Activated CD4-positive, alpha-beta T cell treated with anti-CD3 and anti-CD28 coated beads, Interleukin-2, amount 50 U/mL, for 48 hours (primary cell): Measurements from ENCODE around the gene ALAS1.

ENCODE experiments used
- DNase-seq, 2 experiments: peaks; one replicate each; pipeline ENCODE4 v3.0.0-alpha.2; 2020

The ALAS1 gene

DNA sequence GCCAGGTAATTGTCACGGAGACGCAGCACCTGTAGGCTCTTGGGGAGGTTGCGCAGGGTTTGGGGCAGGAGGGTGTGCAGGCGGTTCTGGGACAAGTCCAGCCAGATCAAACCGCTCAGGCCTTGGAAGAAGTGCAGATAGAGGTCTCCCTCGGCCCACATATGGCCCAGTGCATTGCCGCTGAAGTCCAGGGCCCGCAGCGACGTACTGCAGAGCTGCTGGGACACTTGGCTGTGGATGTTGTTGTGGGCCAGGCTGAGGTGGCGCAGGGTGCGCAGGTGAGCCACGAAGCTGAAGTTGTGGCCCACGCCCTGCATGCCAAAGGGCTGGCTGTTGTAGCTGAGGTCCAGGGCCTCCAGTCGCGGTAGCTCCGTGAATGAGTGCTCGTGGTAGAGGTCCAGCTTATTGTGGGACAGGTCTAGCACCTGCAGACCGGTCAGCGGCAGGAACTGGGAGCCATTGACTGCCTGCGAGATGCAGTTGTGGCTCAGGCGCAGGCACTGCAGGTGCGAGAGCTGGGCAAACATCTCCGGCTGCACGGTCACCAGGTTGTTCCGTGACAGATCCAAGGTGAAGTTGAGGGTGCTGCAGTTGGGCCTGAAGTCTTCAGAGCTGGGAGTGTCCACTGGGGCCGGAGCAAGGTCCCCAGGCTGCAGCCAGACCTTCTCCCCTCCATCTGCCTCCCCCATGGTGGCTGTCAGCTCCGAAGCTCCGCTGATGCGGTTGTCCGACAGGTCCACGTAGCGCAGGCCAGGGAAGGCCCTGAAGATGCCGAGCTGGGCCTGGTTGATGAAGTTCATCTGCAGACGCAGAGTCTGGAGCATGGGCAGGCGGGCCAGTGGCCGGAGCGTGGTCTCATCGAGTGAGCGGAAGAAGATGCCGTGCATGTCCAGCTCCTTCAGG, 24.6 kb downstream of the ALAS1 start:
- no peak for DNase-seq

DNA sequence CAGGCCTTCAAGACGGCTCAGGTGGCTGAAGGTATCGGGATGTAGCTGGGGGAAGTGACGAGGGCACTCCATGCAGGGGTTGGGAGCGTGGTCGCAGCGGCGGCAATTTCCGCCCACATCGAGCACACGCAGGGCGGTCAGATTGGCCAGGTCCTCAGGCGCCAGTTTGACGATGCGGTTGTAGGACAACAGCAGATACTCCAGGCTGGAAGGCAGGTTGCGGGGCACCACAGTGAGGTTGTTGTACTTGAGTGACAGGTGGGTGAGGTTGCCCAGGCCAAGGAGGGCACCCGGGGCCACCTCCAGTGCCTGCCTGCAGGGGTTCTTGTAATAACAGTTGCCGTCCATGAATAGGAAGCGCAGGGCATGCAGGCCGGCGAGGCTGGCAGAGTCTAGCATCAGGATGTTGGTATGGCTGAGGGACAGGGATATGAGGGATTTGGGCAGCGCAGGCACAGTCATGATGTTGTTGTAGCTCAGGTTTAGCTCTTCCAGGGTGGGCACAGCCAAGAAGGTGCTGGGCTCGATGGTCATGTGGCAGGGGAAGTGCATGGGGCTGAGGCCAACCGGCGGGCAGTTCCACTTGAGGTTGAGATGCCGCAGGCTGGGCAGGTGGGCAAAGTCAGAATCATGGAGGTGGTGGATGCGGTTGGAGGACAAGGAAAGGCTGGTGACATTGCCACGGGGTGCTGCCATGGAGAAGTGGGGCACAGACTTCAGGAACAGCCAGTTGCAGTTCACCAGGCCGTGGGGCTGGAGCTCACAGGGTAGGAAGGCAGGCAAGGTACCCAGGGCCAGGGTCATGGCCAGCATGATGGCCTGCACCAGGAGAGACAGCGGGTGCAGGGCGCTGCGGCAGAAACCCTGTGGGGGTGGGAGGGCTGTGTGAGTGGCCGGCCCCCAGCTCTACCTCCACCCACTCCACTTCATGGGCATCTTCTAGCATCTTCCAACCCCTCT, 25.8 kb downstream of the ALAS1 start:
- no peak for DNase-seq

DNA sequence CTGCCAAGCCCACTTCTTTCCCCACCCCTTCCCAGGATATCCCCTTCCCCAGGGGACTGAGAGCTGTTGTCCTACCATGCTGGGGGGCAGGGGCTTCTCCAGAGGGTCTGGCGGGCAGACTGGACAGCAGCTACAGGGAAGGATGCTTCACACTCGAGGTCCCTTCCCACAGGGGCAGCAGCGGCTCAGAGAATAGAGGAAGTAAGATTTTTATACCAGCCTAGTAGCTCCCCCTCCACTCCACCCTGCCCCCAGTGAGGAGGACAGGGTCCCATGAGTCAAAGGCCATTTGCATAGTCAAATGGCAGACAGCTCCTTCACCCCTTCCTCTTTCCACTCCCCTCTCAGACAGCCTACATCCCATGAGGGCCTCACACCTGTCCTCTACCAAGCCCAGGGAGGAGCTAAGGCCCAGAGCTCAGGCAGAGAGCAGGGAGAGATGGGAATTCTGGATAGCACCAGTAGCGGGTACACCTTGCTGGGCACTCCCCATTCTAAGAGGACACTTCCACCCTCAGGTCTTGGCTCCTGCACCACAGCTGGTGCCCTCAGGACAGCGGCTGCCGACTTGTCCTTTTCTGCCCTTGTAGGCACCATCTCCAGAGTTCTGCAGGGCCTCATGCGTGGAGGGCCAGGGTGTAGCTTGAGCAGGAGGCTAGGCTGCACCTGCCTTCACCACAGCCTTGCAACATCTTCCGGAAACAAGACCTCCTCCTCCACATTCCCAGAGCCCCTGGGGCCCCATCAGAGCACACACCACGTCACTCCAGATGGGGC, 27.7 kb downstream of the ALAS1 start, which contains the start of gene TLR9:
TSS of gene TLR9 (minus strand) at position 194 of the 777 bp plus-strand sequence. CDS start at position 78, 116 bp downstream.
- DNase-seq, result no peak

DNA sequence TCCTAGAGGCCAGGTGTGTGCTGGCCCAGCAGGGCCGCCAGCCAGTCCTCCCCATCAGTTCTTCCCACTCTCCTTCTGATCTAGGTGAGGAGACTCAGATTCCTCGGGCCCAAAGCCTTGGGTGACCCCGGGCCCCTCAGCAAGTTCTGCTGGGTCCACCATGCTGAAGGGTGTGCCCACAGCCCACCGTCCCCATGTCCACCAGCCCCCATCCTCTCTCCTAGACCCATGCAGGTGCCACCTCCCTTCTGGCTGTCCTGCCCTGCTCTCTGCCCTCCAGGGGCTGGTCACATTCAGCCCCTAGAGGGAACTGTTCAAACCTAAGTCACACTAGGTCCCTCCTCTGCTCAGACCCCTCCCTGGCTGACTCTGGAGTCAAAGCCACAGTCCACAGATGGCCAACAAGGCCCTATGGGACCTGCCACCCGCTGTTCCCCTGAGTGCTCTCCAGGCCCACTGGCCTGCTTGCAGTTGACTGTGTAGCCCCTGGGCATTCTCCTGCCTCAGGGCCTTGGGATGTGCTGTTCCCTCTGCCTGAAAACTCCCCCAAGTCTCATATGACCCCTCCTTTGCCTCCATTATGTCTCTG, 28.4 kb downstream of the ALAS1 start:
- no peak for DNase-seq

DNA sequence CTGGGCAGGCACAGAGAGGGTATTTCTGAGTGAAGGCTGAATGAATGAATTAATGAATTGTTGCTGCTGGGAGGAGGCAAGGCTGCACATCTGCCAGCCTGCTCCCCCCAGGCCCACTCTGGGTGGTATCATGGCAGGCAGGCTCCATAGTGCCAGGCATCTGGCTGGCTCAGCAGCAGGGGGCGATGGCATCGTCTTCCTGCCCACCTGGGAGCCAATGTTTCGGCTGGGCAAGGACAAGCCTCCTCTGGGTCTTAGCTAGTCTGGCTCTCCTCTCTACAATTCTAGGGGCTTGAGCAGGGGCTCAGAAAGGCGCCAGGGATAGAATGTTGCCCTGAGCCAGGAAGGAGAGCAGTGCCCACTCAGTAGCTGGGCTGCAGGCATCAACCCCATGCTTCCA, 29.2 kb downstream of the ALAS1 start:
- DNase-seq, result no peak

DNA sequence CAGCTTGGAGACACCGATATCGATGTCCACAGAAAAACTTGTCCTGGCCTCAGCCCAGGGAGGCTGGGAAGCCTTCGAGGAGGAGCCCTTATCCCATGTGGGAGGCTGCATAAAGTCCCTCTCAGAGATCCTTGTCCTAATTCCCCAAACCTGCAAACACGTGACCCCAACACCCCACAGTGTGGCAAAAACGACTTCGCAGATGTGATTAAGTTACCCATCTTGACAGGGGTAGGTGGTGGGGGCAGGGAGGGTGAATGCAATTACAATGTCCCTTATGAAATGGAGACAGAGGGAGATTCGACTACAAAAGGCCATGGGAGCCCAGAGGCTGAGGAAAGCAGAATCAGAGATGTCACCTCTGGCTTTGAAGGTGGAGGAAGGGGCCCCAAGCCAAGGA, 29.8 kb downstream of the ALAS1 start:
- no peak for DNase-seq

DNA sequence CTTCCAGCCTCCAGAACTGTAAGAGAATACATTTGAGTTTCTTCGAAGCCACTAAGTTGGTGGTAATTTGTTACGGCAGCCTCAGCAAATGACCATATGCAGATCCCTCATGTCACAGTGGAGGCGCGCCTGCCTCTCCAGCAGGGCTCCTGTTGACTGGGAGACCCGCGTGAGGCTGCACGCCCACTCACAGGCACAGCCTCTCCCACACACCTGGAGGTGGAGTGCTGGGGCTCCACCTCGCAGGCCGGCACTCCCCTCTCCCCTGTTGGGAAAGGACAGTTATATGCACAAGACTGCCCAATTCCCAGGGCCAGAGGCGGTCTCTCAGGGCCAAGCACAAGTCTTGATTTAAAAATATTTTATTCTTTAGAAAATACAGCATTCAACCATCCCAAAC, 30.3 kb downstream of the ALAS1 start:
- DNase-seq, result no peak

DNA sequence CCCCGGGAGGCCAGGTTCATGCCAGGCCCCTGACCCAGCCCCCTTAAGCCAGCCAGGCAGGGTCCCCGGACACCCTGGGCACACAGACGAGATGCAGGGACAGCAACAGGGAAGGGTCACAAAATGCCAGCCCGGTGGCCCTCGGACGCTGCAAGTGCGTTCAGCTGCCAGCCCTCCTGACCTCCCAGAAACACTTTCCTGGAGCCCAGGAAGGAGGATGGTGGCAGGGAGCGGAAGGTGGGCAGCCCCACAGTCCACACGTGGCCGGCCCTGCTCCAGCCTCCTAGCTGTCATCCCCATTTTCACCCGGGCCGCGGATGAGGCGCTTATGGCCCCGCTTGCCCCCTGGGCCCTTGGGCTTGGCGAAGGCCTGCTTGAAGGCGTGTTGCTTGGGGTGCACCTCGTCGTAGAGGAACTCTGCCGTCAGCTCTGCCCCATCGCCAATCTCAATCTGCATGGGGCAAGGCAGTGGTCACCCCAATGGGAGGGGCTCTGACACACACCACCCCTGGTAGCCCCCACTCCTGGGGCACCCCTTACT, 30.9 kb downstream of the ALAS1 start:
- DNase-seq, result no peak

DNA sequence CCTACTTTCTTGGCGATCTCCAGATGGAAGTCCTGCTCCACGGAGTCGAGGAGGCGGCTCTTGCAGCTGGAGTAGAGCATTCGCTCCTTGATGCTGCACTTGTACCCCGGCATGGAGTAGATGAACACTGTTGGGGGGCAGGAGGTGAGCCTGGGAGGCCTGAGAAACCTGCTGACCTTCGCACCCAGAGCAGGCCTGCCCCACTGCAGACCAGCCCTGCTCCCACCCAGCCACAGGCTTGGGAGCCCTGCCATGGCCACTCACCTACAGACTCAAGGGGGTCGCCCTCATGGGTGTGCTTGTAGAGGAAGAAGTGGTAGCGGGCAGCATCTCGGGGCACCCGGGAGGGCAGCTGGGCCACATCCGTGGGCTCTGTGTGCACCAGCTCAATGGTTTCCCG, 31.7 kb downstream of the ALAS1 start:
- DNase-seq, result no peak

DNA sequence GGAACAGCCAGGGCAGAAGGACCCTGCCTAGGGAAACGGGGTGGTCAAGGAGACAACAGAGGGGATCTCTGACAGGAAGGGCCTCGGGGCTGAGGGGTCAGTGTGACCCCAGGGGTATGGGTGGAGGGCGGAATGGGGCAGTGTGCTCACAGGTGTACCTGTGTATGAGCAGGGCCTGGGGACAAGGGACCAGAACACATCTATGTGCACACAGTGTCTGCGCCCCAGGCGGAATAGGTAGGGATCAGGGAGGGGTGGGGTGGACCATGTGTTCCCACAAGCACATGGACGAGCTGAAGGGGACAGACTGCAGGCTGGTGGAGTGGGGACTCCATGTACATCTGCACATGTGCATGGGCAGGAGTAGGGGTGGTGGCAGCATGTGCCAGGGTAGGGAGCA, 32.5 kb downstream of the ALAS1 start:
- no peak for DNase-seq

DNA sequence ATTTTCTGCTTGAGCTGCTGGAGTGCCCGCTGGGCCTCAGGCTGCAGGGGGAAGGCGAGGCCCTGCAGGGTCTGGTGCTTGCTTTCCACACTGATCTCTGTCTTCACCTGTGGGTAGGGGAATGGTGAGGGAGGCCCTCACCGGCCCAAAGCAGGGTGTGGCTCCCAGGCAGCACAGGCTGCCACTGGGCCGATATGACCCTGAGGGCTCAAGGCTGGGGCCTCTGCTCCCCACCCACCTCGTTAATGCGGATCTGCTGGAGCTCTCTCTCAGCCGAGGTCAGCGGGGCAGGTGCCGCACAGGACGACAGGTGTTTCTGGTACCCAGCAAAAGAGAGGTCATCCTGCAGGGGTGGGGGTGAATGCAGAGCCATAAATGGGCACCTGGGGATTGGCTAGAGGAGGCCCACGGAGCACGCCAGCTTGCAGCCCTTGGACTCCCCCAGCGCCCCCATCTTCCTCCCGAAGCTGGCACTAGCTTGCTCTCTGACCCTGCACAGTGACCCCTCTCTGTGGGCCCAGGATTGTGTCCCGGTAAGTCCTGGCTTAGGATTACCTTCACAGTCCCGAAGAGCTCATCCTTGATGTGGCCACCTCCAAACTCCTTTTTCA, 33.0 kb downstream of the ALAS1 start:
- DNase-seq, result no peak

DNA sequence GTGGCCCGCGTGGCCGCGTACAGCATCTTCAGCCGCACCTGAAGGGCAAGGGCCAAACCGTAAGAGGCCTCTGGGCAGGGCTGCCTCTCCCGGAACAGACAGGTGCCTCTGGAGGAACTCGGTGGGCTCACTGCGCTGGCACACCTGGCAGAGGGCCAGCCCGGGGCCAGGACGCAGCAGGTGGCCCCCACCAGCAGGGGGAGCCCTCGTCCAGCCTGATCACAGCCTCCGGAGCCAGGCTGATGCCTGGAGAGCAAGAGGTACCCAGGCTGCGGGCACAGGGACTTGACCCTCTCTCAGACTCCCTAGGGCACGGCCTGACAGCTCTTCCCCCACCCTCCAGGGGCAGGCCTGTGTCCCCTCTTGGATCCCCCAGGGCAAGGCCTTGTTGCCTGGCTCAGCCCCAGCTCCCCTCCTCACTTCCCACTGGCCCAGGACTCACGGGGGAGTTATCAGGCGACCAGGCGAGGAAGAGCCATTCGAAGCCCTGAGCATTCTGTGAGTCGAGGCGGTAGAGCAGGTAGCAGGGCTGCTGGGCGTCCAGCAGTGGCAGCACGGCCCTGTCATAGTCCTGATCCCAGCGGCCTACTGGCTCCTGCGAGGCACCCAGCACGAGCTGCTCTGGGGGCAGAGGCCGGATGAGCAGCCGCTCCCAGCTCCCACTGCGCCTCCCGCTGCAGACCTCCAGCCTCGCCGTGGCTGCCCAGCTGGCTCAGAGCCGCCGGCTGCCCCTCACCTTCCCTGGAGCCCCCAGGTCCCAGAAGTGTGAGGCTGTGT, 33.7 kb downstream of the ALAS1 start:
- DNase-seq, result peak; percentile 93

DNA sequence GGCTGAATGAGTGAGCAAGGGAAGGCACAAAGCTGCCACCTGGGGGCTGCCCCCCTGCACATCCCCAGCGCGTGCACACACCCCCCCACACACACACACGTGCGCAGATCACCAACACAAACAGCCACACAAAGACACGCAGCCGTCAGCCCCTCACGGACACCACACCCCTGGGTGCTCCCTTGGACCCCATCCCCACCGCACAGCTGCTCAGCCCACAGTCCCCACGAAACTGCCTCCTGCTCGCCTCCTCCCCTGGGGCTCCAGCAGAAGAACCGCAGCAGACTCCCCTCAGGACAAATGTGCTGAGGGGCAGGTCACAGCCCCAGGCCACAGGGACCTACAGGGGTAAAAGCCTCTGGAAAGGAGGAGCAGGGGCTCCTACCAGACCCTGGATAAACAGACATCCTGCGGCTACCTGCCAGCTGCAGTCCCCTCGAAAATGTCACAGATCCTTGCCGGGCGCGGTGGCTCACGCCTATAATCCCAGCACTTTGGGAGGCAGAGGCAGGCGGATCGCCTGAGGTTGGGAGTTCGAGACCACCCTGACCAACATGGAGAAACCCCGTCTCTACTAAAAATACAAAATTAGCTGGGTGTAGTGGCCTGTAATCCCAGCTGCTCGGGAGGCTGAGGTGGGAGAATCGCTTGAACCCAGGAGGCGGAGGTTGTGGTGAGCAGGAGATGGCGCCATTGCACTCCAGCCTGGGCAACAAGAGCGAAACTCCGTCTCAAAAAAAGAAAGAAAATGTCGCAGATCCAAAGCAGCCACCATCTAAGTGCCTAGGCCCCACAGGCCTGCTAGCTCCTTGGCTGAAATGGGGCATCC, 34.5 kb downstream of the ALAS1 start:
- peak in 1 of 2 experiments; percentile 54 for DNase-seq

DNA sequence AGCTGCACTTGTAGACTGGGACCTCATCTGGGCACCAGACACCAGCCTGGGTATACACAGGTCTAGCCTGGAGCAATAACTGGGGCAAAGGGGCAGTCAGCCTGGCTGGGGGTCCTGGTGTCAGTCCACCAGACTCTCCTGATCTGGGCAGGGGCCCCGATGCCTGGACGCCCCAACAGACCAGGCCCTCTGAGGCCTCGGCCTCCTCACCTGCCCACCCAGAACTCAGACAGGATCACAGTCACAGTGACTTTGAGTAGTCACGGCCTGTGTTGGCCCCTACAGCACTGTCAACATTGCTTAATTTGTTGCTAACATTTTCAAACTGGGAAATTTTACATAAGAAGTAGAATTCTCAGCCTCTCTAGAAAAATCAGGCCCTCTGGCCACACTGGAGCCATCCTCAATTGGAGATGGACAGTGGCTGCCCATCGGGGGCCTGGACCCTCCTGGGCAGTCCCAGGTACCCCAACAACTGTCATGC, 35.2 kb downstream of the ALAS1 start:
- DNase-seq, result no peak

DNA sequence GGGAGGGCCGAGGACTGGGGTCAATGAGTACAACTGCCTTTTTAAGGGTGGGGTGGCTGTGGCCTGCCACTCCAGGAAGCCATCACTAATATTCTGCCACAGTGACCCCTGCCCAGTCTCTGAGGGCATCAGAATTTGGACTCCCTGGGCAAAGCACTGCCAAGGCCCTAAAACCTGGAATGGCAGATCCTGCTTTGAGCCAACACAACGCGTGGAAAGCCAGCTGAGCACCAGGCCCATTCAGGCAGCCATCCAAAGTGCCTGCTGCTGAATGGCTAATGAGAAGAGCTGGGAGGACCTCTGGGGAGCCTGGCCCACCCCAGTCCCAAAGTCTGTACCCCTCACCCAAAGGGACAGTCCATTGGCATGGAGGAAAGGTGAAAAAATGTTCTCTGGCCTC, 36.0 kb downstream of the ALAS1 start:
- DNase-seq, result no peak

DNA sequence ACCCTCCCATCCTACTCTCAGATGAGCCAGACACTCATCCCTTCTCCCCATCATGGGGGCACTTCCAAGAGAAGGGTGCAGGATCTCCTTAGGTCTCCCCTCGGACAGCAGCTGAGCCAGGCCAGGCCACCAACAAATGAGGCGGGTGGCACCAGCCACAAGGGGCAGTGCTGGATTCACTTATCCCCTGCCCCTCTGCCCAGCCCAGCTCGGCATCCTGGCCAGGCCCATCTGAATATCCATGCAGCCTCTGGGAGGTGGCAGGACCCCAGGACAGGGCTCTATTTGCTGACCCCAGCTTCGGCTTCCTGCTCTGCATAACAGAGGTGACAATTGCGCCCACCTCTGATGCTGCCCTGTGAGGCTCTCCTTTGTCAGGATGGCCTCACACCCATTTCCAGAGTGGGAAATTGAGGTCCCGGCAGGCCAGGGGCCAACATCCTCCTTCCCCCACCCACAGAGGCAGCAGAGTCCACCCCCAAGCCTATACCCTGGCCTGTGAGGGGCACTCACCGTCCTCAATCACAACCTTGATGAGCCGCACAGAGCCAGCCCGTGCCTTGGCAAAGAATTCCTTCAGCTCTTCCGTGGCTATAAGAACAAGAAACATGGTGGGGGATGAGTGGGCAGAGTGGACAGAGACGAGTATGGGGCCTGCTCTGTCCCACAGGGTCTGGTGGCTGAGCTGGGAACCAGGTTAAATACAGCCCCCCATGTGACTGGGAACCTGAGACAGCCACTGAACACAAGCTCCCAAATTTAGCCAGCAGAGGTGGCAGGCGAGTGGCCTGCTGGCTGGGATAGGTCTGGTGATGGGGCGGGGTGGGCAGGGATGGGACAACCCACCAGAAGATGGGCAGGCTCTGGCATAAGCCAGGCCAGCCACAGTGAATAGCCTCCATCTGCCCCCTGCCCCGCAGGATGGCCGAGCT, 36.8 kb downstream of the ALAS1 start:
- DNase-seq, result no peak

DNA sequence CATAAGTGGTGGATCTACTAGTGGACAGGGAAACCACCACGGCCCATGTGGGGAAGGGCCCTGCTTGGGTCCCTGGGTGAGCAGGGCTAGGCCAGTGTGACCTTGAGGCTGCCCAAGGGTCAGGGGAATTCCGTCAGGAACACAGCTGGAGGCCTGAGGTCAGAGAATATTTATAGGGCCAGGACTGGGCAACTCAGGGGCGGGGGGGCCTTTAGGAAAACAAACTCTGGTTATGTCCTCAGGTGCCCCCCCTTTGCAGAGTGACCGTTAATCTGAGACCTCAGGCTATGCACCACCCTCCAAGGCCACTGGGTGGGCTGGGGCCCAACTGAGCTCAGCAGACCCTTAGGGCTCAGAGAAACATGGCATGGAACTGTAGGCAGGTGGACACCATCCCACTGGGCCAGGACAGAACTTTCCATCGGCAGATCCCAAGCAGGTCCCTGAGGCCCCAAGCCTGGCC, 38.5 kb downstream of the ALAS1 start:
- no peak for DNase-seq

DNA sequence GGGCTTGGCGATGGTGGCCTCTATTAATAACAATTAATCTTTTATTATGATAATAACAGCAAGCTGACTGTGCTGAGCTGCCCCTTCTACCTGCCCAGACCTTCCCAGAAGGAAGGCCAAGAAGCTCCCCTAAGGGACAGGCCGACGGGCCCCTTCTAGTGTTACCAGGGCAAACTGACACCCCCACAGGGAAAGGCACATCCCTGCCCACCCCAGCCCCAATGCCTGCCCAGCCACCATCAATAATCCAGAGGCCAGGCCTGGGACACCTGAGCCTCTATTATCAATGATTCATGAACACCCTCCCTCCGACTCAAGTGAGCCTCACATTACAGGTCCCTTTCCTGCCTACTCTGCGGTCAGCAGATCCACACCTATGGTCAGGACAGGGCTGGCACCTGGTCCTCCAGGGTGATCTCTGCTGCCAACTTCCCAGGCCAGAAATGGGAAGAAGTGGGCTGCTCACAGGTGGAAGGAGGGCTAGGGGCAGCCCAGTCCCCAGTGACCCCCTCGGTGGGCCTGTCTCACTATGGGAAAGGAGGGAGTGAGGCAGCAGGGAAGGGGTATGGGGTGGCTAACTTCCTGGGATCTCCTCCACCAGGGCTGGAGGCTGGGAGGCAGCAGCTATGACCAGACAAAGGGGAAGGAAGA, 39.2 kb downstream of the ALAS1 start:
- DNase-seq, result no peak
